Immature natural killer cell (primary cell): ENCODE measurements around the gene IGHMBP2. TPM values are rescaled to one million over a fixed set of nuclear protein-coding genes. Genes with fewer than 3 reads are reported as not detected.
"Not testable (repeated sequence)": the region's sequence is repeated elsewhere in the genome, so short reads cannot be mapped to it uniquely, and the experiment has no call there.

Experiments
- DNase-seq, 3 donors: peaks; one replicate each; pipeline ENCODE4 v3.0.0; 2022; ENCODE audit warnings: mixed read lengths in 1 of 3
- H3K27ac Mint-ChIP-seq, 6 donors: one replicate each; pipeline ENCODE4 v1.8.0; 2020; ENCODE audit warnings: mixed read lengths in 6 of 6, mild to moderate bottlenecking in 5 of 6, inconsistent platforms in 4 of 6, moderate library complexity in 3 of 6
- H3K27me3 Mint-ChIP-seq, 3 donors: one replicate each; pipeline ENCODE4 v1.8.0; 2020 to 2021; ENCODE audit warnings: low read depth in 3 of 3, mild to moderate bottlenecking in 3 of 3, mixed read lengths in 3 of 3, moderate library complexity in 3 of 3, inconsistent platforms in 1 of 3
- H3K36me3 Mint-ChIP-seq, 3 donors: one replicate each; pipeline ENCODE4 v1.8.0; 2020; ENCODE audit warnings: mixed read lengths in 3 of 3, inconsistent platforms in 2 of 3, mild to moderate bottlenecking in 2 of 3
- H3K4me1 Mint-ChIP-seq, 2 donors: one replicate each; pipeline ENCODE4 v1.8.0; 2020; ENCODE audit warnings: inconsistent platforms in 2 of 2, mild to moderate bottlenecking in 2 of 2, mixed read lengths in 2 of 2, moderate library complexity in 1 of 2
- H3K4me3 Mint-ChIP-seq, 5 donors: one replicate each; pipeline ENCODE4 v1.8.0; 2020; ENCODE audit warnings: mild to moderate bottlenecking in 5 of 5, mixed read lengths in 5 of 5, inconsistent platforms in 3 of 5, moderate library complexity in 3 of 5
- H3K9me3 Mint-ChIP-seq, 6 donors: one replicate each; pipeline ENCODE4 v1.8.0; 2020; ENCODE audit warnings: mild to moderate bottlenecking in 6 of 6, mixed read lengths in 6 of 6, inconsistent platforms in 4 of 6, moderate library complexity in 3 of 6
- polyA plus RNA-seq, 3 donors: library from polyadenylated mRNA; unstranded; fragments of 300-500 nt; fragmentation: Illumina TruSeq; gene quantifications; one replicate each; pipeline ENCODE4 v1.2.3, GENCODE V29; 2021

IGHMBP2 gene
- polyA plus RNA-seq, 3 donors from 2014 or later = 8.7 to 9.8 (median 8.9) TPM

DNA sequence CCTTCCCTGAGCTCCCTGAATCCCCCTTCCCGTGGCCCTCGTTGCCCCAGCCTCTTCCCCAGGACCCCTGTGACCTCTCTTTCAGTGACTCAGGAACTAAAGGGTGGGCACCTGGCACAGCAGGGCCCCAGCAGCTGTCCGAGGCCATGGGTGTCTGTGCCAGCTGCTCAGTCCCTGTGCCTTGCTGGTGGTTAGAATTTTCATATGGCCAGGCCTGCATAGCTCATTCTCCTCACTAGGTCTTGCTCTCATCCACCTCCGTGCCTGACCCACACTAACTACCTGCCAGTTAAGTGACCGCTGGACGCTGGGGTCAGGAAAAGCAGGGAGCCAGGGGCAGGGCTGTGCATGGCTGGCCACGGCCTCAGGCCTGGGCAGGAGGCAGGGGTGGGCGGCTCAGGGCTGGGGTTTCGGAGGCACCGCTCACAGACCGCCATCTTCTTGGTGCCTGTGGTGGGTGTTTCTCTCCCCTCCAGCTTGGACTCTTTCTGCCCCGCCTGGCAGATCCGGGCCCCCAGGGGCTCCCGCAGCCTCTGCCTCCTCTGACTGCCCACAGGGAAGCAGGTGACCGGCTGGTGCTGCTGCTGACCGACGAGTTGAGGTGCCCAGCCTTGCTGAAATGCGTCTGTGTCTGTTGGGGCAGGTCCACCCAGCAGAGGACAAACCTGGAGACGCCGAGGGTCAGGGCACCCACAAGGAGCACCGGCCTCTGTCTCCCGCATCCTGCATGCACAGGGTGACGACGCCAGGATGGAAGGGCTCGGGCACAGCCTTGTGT lies 56.8 kb downstream of the IGHMBP2 start:
- H3K4me3 Mint-ChIP-seq = no peak overlapping the region
- DNase-seq = no peak
- peaks cover 0 to 2% (median 2%) of the 10 kb centered on the region in 3 donors for H3K27me3 Mint-ChIP-seq
- H3K36me3 Mint-ChIP-seq = no peaks in the 10 kb centered on the region
- H3K4me1 Mint-ChIP-seq = peaks cover 0 to 4% of the 10 kb centered on the region in 2 donors
- H3K9me3 Mint-ChIP-seq = no peaks in the 10 kb centered on the region
- no peak overlapping the region for H3K27ac Mint-ChIP-seq

DNA sequence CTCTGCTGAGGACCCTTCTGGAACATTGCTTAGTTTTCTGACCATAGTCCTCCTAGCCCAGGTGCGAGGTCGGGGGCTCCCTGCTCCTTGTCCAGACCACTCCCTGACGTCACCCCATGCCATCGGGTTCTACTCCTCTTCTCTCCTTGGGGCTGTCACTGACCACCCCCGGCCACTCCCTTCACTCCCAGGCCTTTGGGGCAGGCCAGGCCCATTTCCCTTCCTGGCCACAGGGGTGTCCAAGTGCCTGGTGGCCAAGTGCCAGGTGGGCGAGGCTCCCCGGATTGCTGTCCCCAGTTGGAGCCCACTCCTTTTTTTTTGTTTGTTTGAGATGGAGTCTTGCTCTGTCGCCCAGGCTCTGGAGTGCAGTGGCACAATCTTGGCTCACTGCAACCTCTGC lies 57.6 kb downstream of the IGHMBP2 start:
- no peak overlapping the region for H3K4me3 Mint-ChIP-seq
- no peaks in the 10 kb centered on the region for H3K36me3 Mint-ChIP-seq
- H3K27ac Mint-ChIP-seq = no peak overlapping the region
- H3K9me3 Mint-ChIP-seq = no peaks in the 10 kb centered on the region
- DNase-seq = no peak
- H3K27me3 Mint-ChIP-seq = peaks cover 0 to 3% (median 2%) of the 10 kb centered on the region in 3 donors
- H3K4me1 Mint-ChIP-seq = peaks cover 0 to 4% of the 10 kb centered on the region in 2 donors

GRCh38 chr11:68962527-68963250 lies 59.0 kb downstream of the IGHMBP2 start:
- H3K36me3 Mint-ChIP-seq = no peaks in the 10 kb centered on the region
- peak overlapping the region in 1 of 6 donors; percentile 58 for H3K27ac Mint-ChIP-seq
- H3K4me3 Mint-ChIP-seq = no peak overlapping the region
- H3K9me3 Mint-ChIP-seq = no peaks in the 10 kb centered on the region
- H3K4me1 Mint-ChIP-seq = peaks cover 0 to 4% of the 10 kb centered on the region in 2 donors
- H3K27me3 Mint-ChIP-seq = peaks cover 0 to 2% (median 0%) of the 10 kb centered on the region in 3 donors
- no peak for DNase-seq

DNA sequence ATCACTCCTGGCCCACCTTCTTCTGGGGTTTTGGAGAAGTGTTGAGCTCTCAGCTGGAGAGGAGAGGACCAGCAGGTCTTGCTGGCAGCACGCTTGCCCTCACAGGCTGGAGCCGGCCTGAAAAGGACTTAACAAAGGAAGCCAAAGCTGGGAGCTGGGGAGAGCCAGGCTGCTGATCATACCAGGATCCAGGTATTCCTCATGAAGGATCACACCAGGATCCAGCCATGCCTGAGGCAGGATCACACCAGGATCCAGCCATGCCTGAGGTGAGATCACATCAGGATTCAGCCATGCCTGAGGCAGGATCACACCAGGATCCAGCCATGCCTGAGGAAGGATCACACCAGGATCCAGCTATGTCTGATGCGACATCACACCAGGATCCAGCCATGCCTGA lies 60.1 kb downstream of the IGHMBP2 start:
- Mint-ChIP-seq H3K27me3 (peaks cover 0 to 2% (median 0%) of the 10 kb centered on the region in 3 donors), H3K4me3 (no peak overlapping the region), H3K27ac (no peak overlapping the region), H3K4me1 (peaks cover 0 to 4% of the 10 kb centered on the region in 2 donors), H3K9me3 (no peaks in the 10 kb centered on the region), H3K36me3 (no peaks in the 10 kb centered on the region)
- no peak for DNase-seq

- Mint-ChIP-seq H3K4me3 (no peak overlapping the region), H3K4me1 (peaks cover 0 to 4% of the 10 kb centered on the region in 2 donors), H3K36me3 (no peaks in the 10 kb centered on the region), H3K27ac (no peak overlapping the region), H3K27me3 (peaks cover 0 to 5% (median 0%) of the 10 kb centered on the region in 3 donors), H3K9me3 (no peaks in the 10 kb centered on the region)
- no peak for DNase-seq
These were observed 62.5 kb downstream of the IGHMBP2 start for GRCh38 chr11:68965901-68966853.

GRCh38 chr11:68966894-68967780 lies 63.4 kb downstream of the IGHMBP2 start:
- no peaks in the 10 kb centered on the region for H3K36me3 Mint-ChIP-seq
- no peak overlapping the region for H3K4me3 Mint-ChIP-seq
- peaks cover 0 to 4% of the 10 kb centered on the region in 2 donors for H3K4me1 Mint-ChIP-seq
- DNase-seq = no peak
- peaks cover 0 to 5% (median 3%) of the 10 kb centered on the region in 3 donors for H3K27me3 Mint-ChIP-seq
- no peaks in the 10 kb centered on the region for H3K9me3 Mint-ChIP-seq
- no peak overlapping the region for H3K27ac Mint-ChIP-seq

DNA sequence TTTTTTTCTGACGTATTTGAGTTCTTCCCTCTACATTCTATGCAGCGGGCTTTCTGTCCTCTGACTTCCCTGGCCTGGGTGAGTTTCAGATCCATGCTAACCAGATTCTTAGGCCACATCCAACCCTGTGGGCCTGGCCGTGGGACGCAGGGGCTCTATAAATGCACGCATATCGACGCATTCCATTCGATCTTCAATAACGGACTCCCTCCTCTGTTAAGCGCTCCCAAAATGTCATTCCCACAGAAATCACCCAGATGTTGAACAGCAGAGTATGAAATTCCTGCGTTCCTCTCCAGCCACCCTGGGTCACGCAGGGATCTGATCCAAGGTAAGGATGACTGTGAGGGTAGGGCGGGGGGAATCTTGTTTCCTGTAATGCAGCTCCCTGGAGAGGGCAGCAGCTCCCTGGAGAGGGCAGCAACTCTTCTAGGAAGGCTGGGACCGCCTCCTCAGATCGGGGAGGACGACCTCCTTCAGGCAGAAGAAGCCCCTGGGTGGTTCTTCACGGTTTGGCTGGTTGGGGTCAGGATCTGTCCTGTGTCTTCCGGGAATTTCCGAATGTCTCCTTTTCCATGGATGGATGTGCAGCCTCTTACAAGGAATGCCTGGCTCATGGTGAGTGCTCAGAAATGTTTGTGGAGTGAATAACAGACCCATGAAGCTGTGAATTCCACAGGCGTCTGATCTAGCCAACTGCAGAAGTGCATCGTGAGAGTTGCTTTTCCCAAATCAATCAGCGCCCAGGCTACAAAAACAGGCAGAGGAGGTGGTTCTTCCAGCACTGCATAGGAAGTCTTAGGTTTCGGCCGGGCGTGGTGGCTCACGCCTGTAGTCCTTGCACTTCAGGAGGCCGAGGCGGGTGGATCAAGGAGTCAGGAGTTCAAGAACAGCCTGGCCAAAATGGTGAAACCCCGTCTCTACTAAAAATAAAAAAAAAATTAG lies 64.9 kb downstream of the IGHMBP2 start:
- no peaks in the 10 kb centered on the region for H3K36me3 Mint-ChIP-seq
- no peak overlapping the region for H3K4me3 Mint-ChIP-seq
- no peaks in the 10 kb centered on the region for H3K4me1 Mint-ChIP-seq
- H3K27ac Mint-ChIP-seq = no peak overlapping the region
- H3K9me3 Mint-ChIP-seq = no peaks in the 10 kb centered on the region
- no peak for DNase-seq
- peaks cover 0 to 5% (median 3%) of the 10 kb centered on the region in 3 donors for H3K27me3 Mint-ChIP-seq

DNA sequence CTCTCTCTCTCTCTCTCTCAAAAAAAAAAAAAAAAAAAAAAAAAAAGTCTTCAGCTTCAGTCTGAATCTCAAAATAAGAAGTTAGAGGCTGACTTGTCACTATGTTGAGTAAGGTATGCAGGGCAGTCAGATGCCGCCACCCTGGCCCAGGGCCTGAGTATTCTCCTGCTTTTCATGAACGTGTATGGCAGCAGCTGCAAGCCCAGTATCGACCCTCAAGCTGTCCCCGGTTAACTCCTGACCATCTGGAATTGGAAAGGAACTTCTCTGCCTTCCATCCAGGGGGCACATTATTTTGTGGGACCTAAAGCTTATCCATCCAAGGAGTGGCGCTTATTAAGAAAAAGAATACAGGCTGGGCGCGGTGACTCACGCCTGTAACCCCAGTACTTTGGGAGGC lies 65.7 kb downstream of the IGHMBP2 start:
- H3K27me3 Mint-ChIP-seq = peaks cover 0 to 5% (median 3%) of the 10 kb centered on the region in 3 donors
- H3K36me3 Mint-ChIP-seq = no peaks in the 10 kb centered on the region
- no peak overlapping the region for H3K4me3 Mint-ChIP-seq
- H3K27ac Mint-ChIP-seq = no peak overlapping the region
- no peak for DNase-seq
- no peaks in the 10 kb centered on the region for H3K9me3 Mint-ChIP-seq
- no peaks in the 10 kb centered on the region for H3K4me1 Mint-ChIP-seq

DNA sequence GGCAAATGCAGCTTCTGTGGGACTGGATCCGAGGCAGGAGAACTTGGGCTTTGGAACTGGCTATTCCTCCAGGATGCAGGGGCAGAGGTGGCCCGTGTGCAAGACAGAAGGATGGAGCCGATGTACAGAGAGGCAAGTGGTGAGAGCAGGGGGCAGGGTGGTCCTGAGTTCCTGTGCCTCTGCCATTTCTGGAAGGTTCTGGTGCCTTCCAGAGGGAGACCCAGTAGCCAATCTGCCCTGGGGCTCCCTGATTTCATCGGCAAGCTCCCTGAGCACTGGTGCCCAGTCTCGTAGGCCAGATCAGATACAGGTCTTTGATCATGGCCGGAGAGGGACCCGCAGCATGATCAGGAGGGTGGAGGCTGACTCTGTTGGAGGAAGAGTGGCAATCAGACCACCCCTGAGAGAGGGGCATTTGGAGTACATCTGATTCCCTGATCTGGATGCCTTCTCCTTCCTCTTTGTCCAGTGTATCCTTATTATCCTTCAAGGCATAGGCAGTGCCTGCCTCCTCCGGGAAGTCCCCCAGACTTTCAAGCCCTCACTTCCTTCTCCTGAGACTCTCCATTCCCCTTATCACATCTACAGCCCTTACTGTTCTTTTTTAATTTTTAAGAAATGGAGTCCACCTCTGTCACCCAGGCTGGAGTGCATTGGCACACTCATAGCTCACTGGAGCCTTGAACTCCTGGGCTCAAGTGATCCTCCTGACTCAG lies 67.4 kb downstream of the IGHMBP2 start:
- H3K4me3 Mint-ChIP-seq = no peak overlapping the region
- H3K27ac Mint-ChIP-seq = no peak overlapping the region
- H3K27me3 Mint-ChIP-seq = peaks cover 0 to 5% (median 3%) of the 10 kb centered on the region in 3 donors
- H3K4me1 Mint-ChIP-seq = no peaks in the 10 kb centered on the region
- H3K36me3 Mint-ChIP-seq = no peaks in the 10 kb centered on the region
- H3K9me3 Mint-ChIP-seq = no peaks in the 10 kb centered on the region
- no peak for DNase-seq

- Mint-ChIP-seq H3K27ac (no peak overlapping the region), H3K27me3 (peaks cover 0 to 3% (median 3%) of the 10 kb centered on the region in 3 donors), H3K9me3 (no peaks in the 10 kb centered on the region), H3K36me3 (no peaks in the 10 kb centered on the region), H3K4me1 (no peaks in the 10 kb centered on the region), H3K4me3 (no peak overlapping the region)
- DNase-seq = no peak
These were observed 69.5 kb downstream of the IGHMBP2 start for GRCh38 chr11:68973219-68973618.

DNA sequence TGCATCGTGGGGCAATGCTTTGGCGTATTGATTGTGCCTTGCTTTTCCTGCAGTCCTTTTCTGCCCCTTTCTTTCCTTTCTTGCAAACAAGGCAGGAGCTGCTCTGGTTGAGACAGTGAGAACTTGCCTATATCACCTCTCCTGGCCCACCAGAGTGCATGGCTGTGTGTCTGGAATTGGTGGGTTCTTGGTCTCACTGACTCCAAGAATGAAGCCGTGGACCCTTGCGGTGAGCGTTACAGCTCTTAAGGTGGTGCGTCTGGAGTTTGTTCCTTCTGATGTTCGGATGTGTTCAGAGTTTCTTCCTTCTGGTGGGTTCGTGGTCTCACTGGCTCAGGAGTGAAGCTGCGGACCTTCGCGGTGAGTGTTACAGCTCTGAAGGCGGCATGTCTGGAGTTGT lies 70.0 kb downstream of the IGHMBP2 start:
- not testable (repeated sequence) for H3K27me3 Mint-ChIP-seq, H3K36me3 Mint-ChIP-seq, H3K4me3 Mint-ChIP-seq, H3K4me1 Mint-ChIP-seq, H3K9me3 Mint-ChIP-seq, DNase-seq
- H3K27ac Mint-ChIP-seq = peak overlapping the region in 1 of 6 donors; percentile 6
